B cell (primary cell): ENCODE results near the gene CAPN12. TPM values are rescaled to one million over a fixed set of nuclear protein-coding genes. Genes with fewer than 3 reads are reported as not detected.
"Not testable (repeated sequence)": the region's sequence is repeated elsewhere in the genome, so short reads cannot be mapped to it uniquely, and the experiment has no call there.

Experiments used
- ATAC-seq: fragments of 200-7000 bp; cut with Tn5 transposase; one replicate; pipeline ENCODE4 v1.10.0; 2021; ENCODE audit warnings: low read depth, mild to moderate bottlenecking, moderate number of reproducible peaks, moderate library complexity
- CTCF ChIA-PET: fragments of 350-600 bp; sonication (Branson Sonifier 250); formaldehyde crosslinking; loops from one replicate; lab custom pipeline; 2021; ENCODE audit warnings: antibody characterized with exemption, inconsistent platforms; lab: Charles Lee
- POLR2A ChIA-PET: fragments of 350-600 bp; sonication (Branson Sonifier 250); formaldehyde crosslinking; loops from one replicate; lab custom pipeline; 2021; ENCODE audit warnings: antibody characterized with exemption; lab: Charles Lee
- DNase-seq: peaks from one replicate; pipeline ENCODE4 v3.0.0; 2013
- H2AFZ ChIP-seq: 2 replicates; pipeline ENCODE4 v1.6.1; 2012; ENCODE audit warnings: mild to moderate bottlenecking, low read depth, low read length; ENCODE audit not compliant: insufficient read depth, poor library complexity, severe bottlenecking
- H3K27ac ChIP-seq, 2 donors: 1 replicate in 1 of 2; 2 replicates in 1 of 2; pipeline ENCODE4 v1.5.1; 2012 to 2013; ENCODE audit warnings: low read length in 2 of 2, mild to moderate bottlenecking in 2 of 2, moderate library complexity in 1 of 2
- H3K27me3 ChIP-seq, 4 experiments: fragments of 200-600 bp in 1 of 4; sonication (generic) in 1 of 4; replicated peaks in 1 of 4; 1 replicate in 2 of 4; 2 replicates in 2 of 4; pipeline versions ENCODE4 v1.6.1 to v1.7.0; 2013 to 2016; ENCODE audit warnings: low read length in 3 of 4, mild to moderate bottlenecking in 2 of 4, mixed read lengths in 1 of 4, moderate library complexity in 1 of 4; ENCODE audit not compliant: insufficient read depth in 4 of 4, control insufficient read depth in 3 of 4; ENCODE audit errors: control extremely low read depth in 1 of 4
- H3K36me3 ChIP-seq, 2 experiments: replicated peaks in 1 of 2; 1 replicate in 1 of 2; 2 replicates in 1 of 2; pipeline versions ENCODE4 v1.6.1 to v1.7.1; 2013; ENCODE audit warnings: low read length in 1 of 2; ENCODE audit not compliant: insufficient read depth in 2 of 2, control insufficient read depth in 1 of 2; ENCODE audit errors: control extremely low read depth in 1 of 2, extremely low read depth in 1 of 2
- H3K4me1 ChIP-seq, 2 donors: fragments of 200-600 bp in 1 of 2; sonication (generic) in 1 of 2; 1 replicate in 1 of 2; 2 replicates in 1 of 2; pipeline versions ENCODE4 v1.5.1 to v1.6.1; 2013 to 2017; ENCODE audit warnings: low read length in 2 of 2; ENCODE audit not compliant: control insufficient read depth in 2 of 2, insufficient read depth in 2 of 2
- H3K4me2 ChIP-seq: replicated peaks from 2 replicates; pipeline ENCODE3; 2012; ENCODE audit warnings: mild to moderate bottlenecking, low read depth, low read length; ENCODE audit not compliant: poor library complexity, severe bottlenecking
- H3K4me3 ChIP-seq, 5 experiments: fragments of 200-600 bp in 1 of 5; sonication (generic) in 1 of 5; 1 replicate in 3 of 5; 2 replicates in 2 of 5; pipeline versions ENCODE4 v1.5.1 to v1.7.0; 2011 to 2016; ENCODE audit warnings: low read length in 4 of 5, mild to moderate bottlenecking in 4 of 5, low read depth in 2 of 5, control low read depth in 1 of 5, moderate library complexity in 1 of 5; ENCODE audit not compliant: insufficient read depth in 1 of 5; ENCODE audit errors: control extremely low read depth in 1 of 5, extremely low read depth in 1 of 5
- H3K79me2 ChIP-seq: fragments of 200-600 bp; sonication (generic); one replicate; pipeline ENCODE4 v1.6.0; 2016; ENCODE audit warnings: low read length; ENCODE audit not compliant: control insufficient read depth, insufficient read depth
- H3K9ac ChIP-seq: fragments of 200-600 bp; sonication (generic); 2 replicates; pipeline ENCODE4 v1.6.1; 2017; ENCODE audit warnings: mild to moderate bottlenecking, low read length, moderate library complexity
- H3K9me3 ChIP-seq, 3 donors: one replicate each; pipeline versions ENCODE4 v1.6.1 to v1.7.1; 2013; ENCODE audit warnings: low read length in 2 of 3; ENCODE audit not compliant: control insufficient read depth in 2 of 3, insufficient read depth in 1 of 3; ENCODE audit errors: control extremely low read depth in 1 of 3
- H4K20me1 ChIP-seq: 2 replicates; pipeline ENCODE4 v1.6.0; 2012; ENCODE audit warnings: mild to moderate bottlenecking, low read length; ENCODE audit not compliant: insufficient read depth, control insufficient read depth, poor library complexity, severe bottlenecking
- H3K27ac Mint-ChIP-seq: one replicate; pipeline ENCODE4 v1.8.0; 2021; ENCODE audit warnings: mixed read lengths
- H3K27me3 Mint-ChIP-seq: one replicate; pipeline ENCODE4 v1.8.0; 2021; ENCODE audit warnings: mixed read lengths
- H3K4me1 Mint-ChIP-seq: one replicate; pipeline ENCODE4 v1.8.0; 2021; ENCODE audit warnings: mixed read lengths
- H3K4me3 Mint-ChIP-seq: one replicate; pipeline ENCODE4 v1.8.0; 2021; ENCODE audit warnings: mixed read lengths
- H3K9me3 Mint-ChIP-seq: one replicate; pipeline ENCODE4 v1.8.0; 2022; ENCODE audit warnings: mixed read lengths; ENCODE audit not compliant: insufficient read depth
- CTCF ChIP-seq: fragments of 200-600 bp; IDR thresholded peaks from one replicate; pipeline ENCODE4 v1.8.0; 2022; ENCODE audit warnings: antibody characterized with exemption, mild to moderate bottlenecking
- EZH2 ChIP-seq: IDR thresholded peaks from 2 replicates; pipeline ENCODE4 v1.6.1; 2012; ENCODE audit warnings: borderline replicate concordance, low read depth, mild to moderate bottlenecking, moderate library complexity, low read length; ENCODE audit not compliant: insufficient read depth, poor library complexity, severe bottlenecking
- WGBS: methylation state at CpG from one replicate; pipeline ENCODE4 v1.1.5; 2013; ENCODE audit warnings: missing lambda C conversion rate; ENCODE audit not compliant: insufficient coverage; 5-methylcytosine and 5-hydroxymethylcytosine counted together
- intact Hi-C: fragments of 100-400 bp; cut with micrococcal nuclease; formaldehyde crosslinking; loops from one replicate; pipeline ENCODE4 v1.10.0; 2022
- polyA plus RNA-seq: library from polyadenylated mRNA; depleted of rRNA; stranded (reverse); fragments of >200 nt; gene quantifications from 2 replicates; pipeline ENCODE4 v1.2.3, GENCODE V29; 2012
- total RNA-seq, 2 donors: library from RNA; stranded (reverse); fragments of 120-200 nt in 1 of 2; gene quantifications; 1 replicate in 1 of 2; 2 replicates in 1 of 2; pipeline versions ENCODE4 v1.2.3 to v1.2.4, GENCODE V29; 2013 to 2022

Gene CAPN12
- total and polyA plus RNA-seq, 2 donors (not counting 1 experiment from before 2014, with no cell fraction given), result 28.6 to 104 TPM

GRCh38 chr19:38786572-38787265, 42.4 kb upstream of the CAPN12 start:
- DNase-seq, result no peak
- Mint-ChIP-seq H3K27me3 (peaks cover 1% of the 10 kb centered on the region), H3K27ac (peak overlapping the region; percentile 37), H3K4me1 (no peaks in the 10 kb centered on the region), H3K4me3 (no peak overlapping the region), H3K9me3 (no peaks in the 10 kb centered on the region)
- H2AFZ ChIP-seq, result no peak overlapping the region
- no peak overlapping the region for H3K27ac ChIP-seq
- ChIA-PET POLR2A (interaction anchor here (0.6 kb wide), 1 partner anchor 816 kb away, joined by 4 read pairs; no protein-coding TSS in a partner anchor), CTCF (interaction anchor here (0.7 to 1.7 kb wide), 2 partner anchors 17 to 107 kb away, joined by 4 to 5 read pairs; no protein-coding TSS in a partner anchor)
- H3K9me3 ChIP-seq, result no peaks in the 10 kb centered on the region
- intact Hi-C loops, result no loop called here
- WGBS, result 93% methylated on average over 10 of the region's 11 CpGs
- no peaks in the 10 kb centered on the region for H3K36me3 ChIP-seq
- TF ChIP-seq CTCF (no peak), EZH2 (no peak)
- no peaks in the 10 kb centered on the region for H3K27me3 ChIP-seq
- no peaks in the 10 kb centered on the region for H3K79me2 ChIP-seq
- no peak overlapping the region for H3K4me2 ChIP-seq
- no peak overlapping the region for H3K9ac ChIP-seq
- no peaks in the 10 kb centered on the region for H3K4me1 ChIP-seq
- H4K20me1 ChIP-seq, result no peaks in the 10 kb centered on the region
- no peak for ATAC-seq
- no peak overlapping the region for H3K4me3 ChIP-seq

DNA sequence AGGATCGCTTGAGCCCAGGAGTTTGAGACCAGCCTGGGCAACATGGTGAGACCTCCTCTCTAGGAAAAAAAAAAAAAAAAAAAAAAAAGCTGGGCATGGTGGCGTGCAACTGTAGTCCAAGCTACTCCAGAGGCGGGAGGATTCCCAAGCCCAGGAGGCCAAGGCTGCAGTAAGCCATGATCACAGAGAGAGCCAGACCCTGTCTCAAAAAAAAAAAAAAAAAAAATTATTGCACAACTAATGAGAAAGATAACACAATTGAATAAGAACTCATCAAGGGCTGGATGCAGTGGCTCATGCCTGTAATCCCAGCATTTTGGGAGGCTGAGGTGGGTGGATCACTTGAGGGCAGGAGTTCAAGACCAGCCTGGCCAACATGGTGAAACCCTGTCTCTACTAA, 41.8 kb upstream of the CAPN12 start:
- H3K9me3 ChIP-seq, DNase-seq, H3K36me3 ChIP-seq, H4K20me1 ChIP-seq, H3K27me3 Mint-ChIP-seq, H3K4me3 ChIP-seq, H3K27ac Mint-ChIP-seq, H3K4me1 Mint-ChIP-seq, H3K4me3 Mint-ChIP-seq, H3K27me3 ChIP-seq, H2AFZ ChIP-seq, H3K9me3 Mint-ChIP-seq, H3K9ac ChIP-seq, H3K4me1 ChIP-seq, H3K27ac ChIP-seq, H3K4me2 ChIP-seq, intact Hi-C loops, H3K79me2 ChIP-seq, ATAC-seq: not testable (repeated sequence)
- 100% methylated on average over 1 of the region's 3 CpGs for WGBS
- POLR2A ChIA-PET, result interaction anchor here (0.6 kb wide), 1 partner anchor 816 kb away, joined by 4 read pairs; no protein-coding TSS in a partner anchor
- CTCF ChIA-PET, result interaction anchor here (0.7 to 1.7 kb wide), 2 partner anchors 16 to 107 kb away, joined by 4 to 5 read pairs; no protein-coding TSS in a partner anchor
